Erythroblast (primary cell): ENCODE data around the gene UBE2D1.

Source experiments
- GATA1 ChIP-seq: IDR thresholded peaks from 2 replicates; pipeline ENCODE4 v1.6.1; 2011; ENCODE audit warnings: low read depth, mild to moderate bottlenecking, control low read depth, low read length, moderate library complexity
- POLR2A ChIP-seq: IDR thresholded peaks from 2 replicates; pipeline ENCODE4 v1.6.1; 2011; ENCODE audit warnings: mild to moderate bottlenecking, low read length

- no peak for TF ChIP-seq POLR2A
- TF ChIP-seq GATA1 = no peak
Measured at GRCh38 chr10:58300676-58301075, 34.1 kb upstream of the UBE2D1 start.
